WTC11 (cell line): Measurements from ENCODE around the gene TRIM46. TPM values are rescaled to one million over a fixed set of nuclear protein-coding genes. Genes with fewer than 3 reads are reported as not detected.

Experiments used
- ATAC-seq: fragments of 200-7000 bp; cut with Tn5 transposase; 2 replicates; pipeline ENCODE4 v1.10.0; 2021; ENCODE audit warnings: mild to moderate bottlenecking, moderate library complexity
- CTCF ChIA-PET: fragments of 300-600 bp; sonication (Branson Sonifier 250); formaldehyde crosslinking; loops from one replicate; lab custom pipeline; 2021; ENCODE audit warnings: antibody characterized with exemption; lab: Charles Lee
- POLR2A ChIA-PET: fragments of 350-600 bp; sonication (Branson Sonifier 250); formaldehyde crosslinking; loops from one replicate; lab custom pipeline; 2021; ENCODE audit warnings: antibody characterized with exemption; lab: Charles Lee
- DNase-seq: peaks from one replicate; pipeline ENCODE4 v3.0.0; 2021; ENCODE audit warnings: low spot score
- H3K27ac Mint-ChIP-seq: 2 replicates; pipeline ENCODE4 v1.8.0; 2021; ENCODE audit warnings: mixed read lengths
- H3K27me3 Mint-ChIP-seq: 2 replicates; pipeline ENCODE4 v1.8.0; 2021; ENCODE audit warnings: low read depth, mild to moderate bottlenecking, moderate library complexity, mixed read lengths
- H3K36me3 Mint-ChIP-seq: 2 replicates; pipeline ENCODE4 v1.8.0; 2021; ENCODE audit warnings: mixed read lengths
- H3K4me1 Mint-ChIP-seq: 2 replicates; pipeline ENCODE4 v1.8.0; 2022; ENCODE audit warnings: mixed read lengths
- H3K4me3 Mint-ChIP-seq: 2 replicates; pipeline ENCODE4 v1.8.0; 2021; ENCODE audit warnings: mild to moderate bottlenecking, moderate library complexity, mixed read lengths
- H3K9me3 Mint-ChIP-seq: 2 replicates; pipeline ENCODE4 v1.8.0; 2021; ENCODE audit warnings: mixed read lengths
- AFF4 ChIP-seq: sonication (generic); formaldehyde crosslinking; IDR thresholded peaks from 2 replicates; pipeline ENCODE4 v1.8.1; 2023; ENCODE audit warnings: mild to moderate bottlenecking, missing genetic modification reagents, borderline replicate concordance
- ARID4B ChIP-seq: sonication (generic); formaldehyde crosslinking; IDR thresholded peaks from 2 replicates; pipeline ENCODE4 v1.8.0; 2023; ENCODE audit warnings: missing genetic modification reagents, mild to moderate bottlenecking, borderline replicate concordance
- FOXP1 ChIP-seq: sonication (generic); formaldehyde crosslinking; IDR thresholded peaks from 2 replicates; pipeline ENCODE4 v1.8.0; 2022; ENCODE audit warnings: missing genetic modification reagents, mild to moderate bottlenecking, moderate library complexity, borderline replicate concordance
- HMGA2 ChIP-seq: fragments of 250-450 bp; sonication (Bioruptor Pico); IDR thresholded peaks from 2 replicates; pipeline ENCODE4 v1.4.0; 2021; ENCODE audit warnings: mild to moderate bottlenecking, moderate library complexity
- IRF1 ChIP-seq: sonication (generic); formaldehyde crosslinking; IDR thresholded peaks from 2 replicates; pipeline ENCODE4 v1.8.0; 2023; ENCODE audit warnings: missing genetic modification reagents
- IRF2 ChIP-seq: sonication (generic); formaldehyde crosslinking; IDR thresholded peaks from 2 replicates; pipeline ENCODE4 v1.8.0; 2022; ENCODE audit warnings: low read depth, missing genetic modification reagents, borderline replicate concordance
- NR1H2 ChIP-seq: sonication (generic); formaldehyde crosslinking; IDR thresholded peaks from 2 replicates; pipeline ENCODE4 v1.9.0; 2021; ENCODE audit warnings: mild to moderate bottlenecking, moderate library complexity, missing genetic modification reagents
- ZBTB21 ChIP-seq: sonication (generic); formaldehyde crosslinking; IDR thresholded peaks from 2 replicates; pipeline ENCODE4 v1.8.1; 2023; ENCODE audit warnings: mild to moderate bottlenecking, missing genetic modification reagents, borderline replicate concordance
- ZBTB43 ChIP-seq: sonication (generic); formaldehyde crosslinking; IDR thresholded peaks from 2 replicates; pipeline ENCODE4 v1.8.1; 2023; ENCODE audit warnings: mild to moderate bottlenecking, missing genetic modification reagents
- ZNF416 ChIP-seq: fragments of 250-450 bp; sonication (Bioruptor Pico); IDR thresholded peaks from 2 replicates; pipeline ENCODE4 v1.9.0; 2021; ENCODE audit warnings: mild to moderate bottlenecking, inconsistent platforms
- ZSCAN18 ChIP-seq: fragments of 250-450 bp; sonication (Bioruptor Pico); IDR thresholded peaks from 2 replicates; pipeline ENCODE4 v2.1.2; 2022; ENCODE audit warnings: mild to moderate bottlenecking, moderate library complexity
- total RNA-seq: library from RNA; stranded (reverse); gene quantifications from 3 replicates; pipeline ENCODE4 v1.2.3, GENCODE V29; 2021

Gene TRIM46
- total RNA-seq, 1 experiment from 2014 or later, result 22.1 TPM

- TF ChIP-seq ZSCAN18 (CRISPR knock-in tag) (no peak), ZBTB43 (CRISPR knock-in tag) (no peak), ZNF416 (CRISPR knock-in tag) (no peak), AFF4 (CRISPR knock-in tag) (no peak), IRF2 (CRISPR knock-in tag) (no peak), NR1H2 (CRISPR knock-in tag) (no peak), ARID4B (CRISPR knock-in tag) (no peak), HMGA2 (no peak), ZBTB21 (CRISPR knock-in tag) (no peak)
- DNase-seq (no peak), ATAC-seq (no peak)
- CTCF ChIA-PET, result interaction anchor here (0.6 to 4.5 kb wide), 8 partner anchors 9 to 139 kb away, joined by 3 to 39 read pairs (median 12); partner anchors contain the start of gene KRTCAP2
- H3K9me3 Mint-ChIP-seq, result no peaks in the 10 kb centered on the region
- no peak overlapping the region for H3K27ac Mint-ChIP-seq
- no peak overlapping the region for H3K4me3 Mint-ChIP-seq
- H3K36me3 Mint-ChIP-seq, result peaks cover 17% of the 10 kb centered on the region
- POLR2A ChIA-PET, result no interaction called here
- no peaks in the 10 kb centered on the region for H3K27me3 Mint-ChIP-seq
- H3K4me1 Mint-ChIP-seq, result peaks cover 29% of the 10 kb centered on the region
Measured at GRCh38 chr1:155184351-155184811, 10.7 kb downstream of the TRIM46 start.

- peak; percentile 56 for ATAC-seq
Measured at GRCh38 chr1:155184835-155185782, 11.5 kb downstream of the TRIM46 start.

More at GRCh38 chr1:155184835-155185782, 11.5 kb downstream of the TRIM46 start:
- TF ChIP-seq IRF1 (CRISPR knock-in tag) (no peak), FOXP1 (0 out of 2 replicates have a peak, but pooled peaks have one; percentile 18)
- Mint-ChIP-seq H3K4me3 (no peak overlapping the region), H3K27me3 (no peaks in the 10 kb centered on the region), H3K9me3 (no peaks in the 10 kb centered on the region), H3K36me3 (peaks cover 10% of the 10 kb centered on the region), H3K4me1 (peaks cover 29% of the 10 kb centered on the region), H3K27ac (peak overlapping the region; percentile 87)
- no peak for DNase-seq
- POLR2A ChIA-PET, result interaction anchor here (2.1 kb wide), 1 partner anchor 11 kb away, joined by 9 read pairs; no protein-coding TSS in a partner anchor
- CTCF ChIA-PET, result interaction anchor here (0.6 to 4.5 kb wide), 10 partner anchors 9 to 138 kb away, joined by 3 to 39 read pairs (median 9); partner anchors contain the start of gene KRTCAP2
